Hepatocyte (in vitro differentiated cells): Measurements from ENCODE around the gene PLXNB1. TPM values are rescaled to one million over a fixed set of nuclear protein-coding genes. Genes with fewer than 3 reads are reported as not detected.

ENCODE experiments used
- DNase-seq: peaks from one replicate; pipeline ENCODE4 v3.0.0-alpha.2; 2016; ENCODE audit warnings: low spot score
- H2AFZ ChIP-seq: fragments of 200-600 bp; sonication (generic); 2 replicates; pipeline ENCODE4 v1.6.0; 2016; ENCODE audit warnings: antibody characterized with exemption, mild to moderate bottlenecking
- H3K27ac ChIP-seq: fragments of 200-600 bp; sonication (generic); 2 replicates; pipeline ENCODE4 v1.5.1; 2016; ENCODE audit warnings: mild to moderate bottlenecking
- H3K27me3 ChIP-seq: fragments of 200-600 bp; sonication (generic); 2 replicates; pipeline ENCODE4 v1.6.1; 2016
- H3K36me3 ChIP-seq: fragments of 200-600 bp; sonication (generic); replicated peaks from 2 replicates; pipeline ENCODE4 v1.5.1; 2016; ENCODE audit warnings: low read depth; ENCODE audit not compliant: insufficient read depth
- H3K4me1 ChIP-seq: fragments of 200-600 bp; sonication (generic); 2 replicates; pipeline ENCODE4 v1.5.1; 2016; ENCODE audit warnings: mild to moderate bottlenecking, moderate library complexity; ENCODE audit not compliant: insufficient read depth
- H3K4me2 ChIP-seq: fragments of 200-600 bp; sonication (generic); 2 replicates; pipeline ENCODE4 v1.6.0; 2016
- H3K4me3 ChIP-seq: fragments of 200-600 bp; sonication (generic); 2 replicates; pipeline ENCODE4 v1.5.1; 2016; ENCODE audit warnings: mild to moderate bottlenecking
- H3K79me2 ChIP-seq: fragments of 200-600 bp; sonication (generic); 2 replicates; pipeline ENCODE4 v1.6.0; 2017; ENCODE audit warnings: mild to moderate bottlenecking
- H3K9me2 ChIP-seq: fragments of 200-600 bp; sonication (generic); replicated peaks from 2 replicates; pipeline ENCODE4 v1.6.0; 2017; ENCODE audit warnings: mild to moderate bottlenecking; ENCODE audit not compliant: insufficient read depth
- H3K9me3 ChIP-seq: fragments of 200-600 bp; sonication (generic); 2 replicates; pipeline ENCODE4 v1.5.1; 2016; ENCODE audit warnings: low read depth, mild to moderate bottlenecking
- H4K20me1 ChIP-seq: fragments of 200-600 bp; sonication (generic); 2 replicates; pipeline ENCODE4 v1.6.0; 2016; ENCODE audit warnings: mild to moderate bottlenecking; ENCODE audit not compliant: insufficient read depth, poor library complexity, severe bottlenecking
- EZH2 ChIP-seq: fragments of 200-600 bp; sonication (generic); IDR thresholded peaks from 2 replicates; pipeline ENCODE4 v1.6.1; 2016; ENCODE audit warnings: antibody characterized with exemption, mild to moderate bottlenecking, borderline replicate concordance
- EZH2phosphoT487 ChIP-seq: fragments of 200-600 bp; sonication (generic); IDR thresholded peaks from one replicate; pipeline ENCODE4 v1.6.1; 2018; ENCODE audit warnings: antibody characterized with exemption, mild to moderate bottlenecking, low read depth, moderate library complexity; ENCODE audit not compliant: unreplicated experiment, severe bottlenecking
- WGBS: methylation state at CpG from one replicate; pipeline ENCODE4 v1.1.6; 2016; ENCODE audit warnings: low lambda C conversion rate; ENCODE audit errors: missing lambda C conversion rate; 5-methylcytosine and 5-hydroxymethylcytosine counted together
- polyA plus RNA-seq: library from polyadenylated mRNA; unstranded; fragments of >200 nt; fragmentation: Nextera tagmentation; extraction: Ambion mirVana; gene quantifications from 2 replicates; pipeline ENCODE4 v1.2.1, GENCODE V29; 2016
- total RNA-seq: library from RNA; depleted of rRNA; stranded (reverse); fragments of >200 nt; gene quantifications from 2 replicates; pipeline ENCODE4 v1.2.3, GENCODE V29; 2014
- TF ChIP-seq, protein P1 (sequence below): fragments of 200-600 bp; sonication (generic); IDR thresholded peaks from 2 replicates; pipeline ENCODE4 v1.5.1; 2016; ENCODE audit warnings: antibody characterized with exemption, mild to moderate bottlenecking; ENCODE audit not compliant: poor library complexity

The PLXNB1 gene
- total and polyA plus RNA-seq, 2 experiments from 2014 or later: 71.3 to 74.5 TPM

DNA sequence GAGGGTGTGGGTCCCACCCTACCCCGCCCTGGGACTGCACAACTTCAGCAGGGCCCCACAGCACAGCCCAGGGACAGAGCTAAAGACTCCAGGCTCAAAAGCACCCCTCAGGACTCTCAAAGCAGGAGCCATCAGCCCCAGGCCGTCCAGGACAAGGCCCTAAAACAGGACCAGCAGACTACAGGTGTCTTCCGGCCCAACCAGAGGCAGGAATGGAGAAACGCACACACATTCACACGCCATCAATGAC is 42.7 kb upstream of the PLXNB1 start:
- Histone ChIP-seq H3K9me2 (no peaks in the 10 kb centered on the region), H3K9me3 (no peaks in the 10 kb centered on the region), H3K36me3 (no peaks in the 10 kb centered on the region), H2AFZ (peak overlapping the region; percentile 58), H4K20me1 (no peaks in the 10 kb centered on the region), H3K4me2 (peak overlapping the region; percentile 94), H3K4me3 (peak overlapping the region; percentile 35), H3K27me3 (no peaks in the 10 kb centered on the region), H3K79me2 (peaks cover 40% of the 10 kb centered on the region), H3K4me1 (peaks cover 33% of the 10 kb centered on the region), H3K27ac (peak overlapping the region; percentile 97)
- TF ChIP-seq EZH2 (no peak), EZH2phosphoT487 (no peak)
- TF ChIP-seq, protein P1, sequence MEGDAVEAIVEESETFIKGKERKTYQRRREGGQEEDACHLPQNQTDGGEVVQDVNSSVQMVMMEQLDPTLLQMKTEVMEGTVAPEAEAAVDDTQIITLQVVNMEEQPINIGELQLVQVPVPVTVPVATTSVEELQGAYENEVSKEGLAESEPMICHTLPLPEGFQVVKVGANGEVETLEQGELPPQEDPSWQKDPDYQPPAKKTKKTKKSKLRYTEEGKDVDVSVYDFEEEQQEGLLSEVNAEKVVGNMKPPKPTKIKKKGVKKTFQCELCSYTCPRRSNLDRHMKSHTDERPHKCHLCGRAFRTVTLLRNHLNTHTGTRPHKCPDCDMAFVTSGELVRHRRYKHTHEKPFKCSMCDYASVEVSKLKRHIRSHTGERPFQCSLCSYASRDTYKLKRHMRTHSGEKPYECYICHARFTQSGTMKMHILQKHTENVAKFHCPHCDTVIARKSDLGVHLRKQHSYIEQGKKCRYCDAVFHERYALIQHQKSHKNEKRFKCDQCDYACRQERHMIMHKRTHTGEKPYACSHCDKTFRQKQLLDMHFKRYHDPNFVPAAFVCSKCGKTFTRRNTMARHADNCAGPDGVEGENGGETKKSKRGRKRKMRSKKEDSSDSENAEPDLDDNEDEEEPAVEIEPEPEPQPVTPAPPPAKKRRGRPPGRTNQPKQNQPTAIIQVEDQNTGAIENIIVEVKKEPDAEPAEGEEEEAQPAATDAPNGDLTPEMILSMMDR: no peak
- no peak for DNase-seq
- 6% methylated on average over 5 of the region's 5 CpGs for WGBS

DNA sequence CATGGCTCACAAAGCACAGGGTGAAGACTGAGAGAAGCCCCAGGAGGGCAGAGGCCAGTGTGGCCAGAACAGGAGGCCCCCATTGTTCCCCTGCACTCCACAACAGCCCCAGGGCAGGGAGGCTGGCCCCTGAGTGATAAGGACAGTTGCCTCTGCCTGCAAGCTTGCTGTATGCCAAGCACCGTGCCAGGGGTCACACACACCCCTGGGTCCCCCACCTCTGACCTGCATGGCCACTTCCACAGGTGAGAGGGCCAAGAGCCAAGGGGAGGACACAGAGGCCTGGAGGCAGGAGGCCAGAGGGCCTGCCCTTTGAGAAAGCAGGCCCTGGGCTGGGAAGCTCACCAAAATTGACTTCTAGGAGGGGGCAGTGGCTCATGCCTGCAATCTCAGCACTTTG is 40.4 kb upstream of the PLXNB1 start:
- Histone ChIP-seq H3K27ac (peak overlapping the region; percentile 28), H3K4me2 (peak overlapping the region; percentile 48), H2AFZ (no peak overlapping the region), H3K79me2 (peaks cover 47% of the 10 kb centered on the region), H4K20me1 (no peaks in the 10 kb centered on the region), H3K9me2 (no peaks in the 10 kb centered on the region), H3K36me3 (no peaks in the 10 kb centered on the region), H3K27me3 (no peaks in the 10 kb centered on the region), H3K9me3 (no peaks in the 10 kb centered on the region), H3K4me1 (peaks cover 49% of the 10 kb centered on the region), H3K4me3 (no peak overlapping the region)
- WGBS: 37% methylated on average over 1 of the region's 1 CpG
- no peak for DNase-seq
- TF ChIP-seq EZH2phosphoT487 (no peak), EZH2 (no peak)
- TF ChIP-seq, protein P1: no peak

DNA sequence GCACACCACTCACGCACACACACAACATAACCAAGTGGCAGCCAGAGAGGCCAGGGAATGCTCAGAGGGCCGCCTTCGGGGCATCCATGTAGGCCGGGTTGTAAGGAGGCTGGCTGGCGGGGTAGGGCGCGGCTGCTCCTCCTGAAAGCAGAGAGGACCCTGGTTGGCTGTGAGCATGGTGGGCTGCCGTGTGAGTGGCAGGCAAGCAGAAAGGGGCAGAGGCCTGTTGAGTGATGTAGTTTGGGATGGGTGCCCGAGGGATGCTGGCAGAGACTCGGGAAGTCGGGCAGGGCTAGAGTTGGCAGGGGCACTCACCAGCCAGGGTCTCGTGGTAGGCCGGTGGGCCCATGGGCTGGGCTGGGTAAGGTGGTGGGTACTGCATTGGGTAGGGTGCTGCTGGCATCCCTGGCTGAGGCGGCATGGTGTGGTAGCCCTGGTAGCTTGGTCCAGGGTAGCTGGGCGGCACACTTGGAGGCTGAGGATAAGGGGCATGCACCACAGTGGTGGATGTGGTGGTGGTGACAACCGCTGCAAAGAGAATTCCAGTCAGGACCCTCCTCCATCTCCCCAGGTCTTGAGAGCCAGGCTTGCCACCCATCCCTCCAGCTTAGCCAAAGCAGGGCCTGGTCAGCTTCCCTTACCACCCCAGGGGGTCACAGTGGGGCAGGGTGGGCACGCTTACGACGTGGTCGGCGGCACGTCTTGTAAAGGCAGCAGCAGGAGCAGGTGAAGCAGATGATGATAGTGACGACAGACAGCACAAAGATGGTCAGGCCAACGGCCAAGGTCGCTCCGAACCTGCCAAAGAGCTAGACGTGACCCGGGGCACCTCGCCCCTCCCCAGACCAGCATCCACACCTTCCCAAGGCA is 39.4 kb upstream of the PLXNB1 start:
- Histone ChIP-seq H3K79me2 (peaks cover 47% of the 10 kb centered on the region), H3K9me3 (no peaks in the 10 kb centered on the region), H3K27ac (no peak overlapping the region), H3K4me1 (peaks cover 50% of the 10 kb centered on the region), H2AFZ (no peak overlapping the region), H4K20me1 (no peaks in the 10 kb centered on the region), H3K4me3 (no peak overlapping the region), H3K27me3 (no peaks in the 10 kb centered on the region), H3K9me2 (no peaks in the 10 kb centered on the region), H3K4me2 (no peak overlapping the region), H3K36me3 (no peaks in the 10 kb centered on the region)
- TF ChIP-seq, protein P1: no peak
- no peak for TF ChIP-seq EZH2phosphoT487
- TF ChIP-seq EZH2: no peak
- DNase-seq: no peak
- WGBS: 97% methylated on average over 27 of the region's 29 CpGs
